CD4-positive, alpha-beta T cell (primary cell): ENCODE results near the gene ANKRD35. TPM values are rescaled to one million over a fixed set of nuclear protein-coding genes. Genes with fewer than 3 reads are reported as not detected.

Experiments
- ATAC-seq: fragments of 200-7000 bp; cut with Tn5 transposase; one replicate; pipeline ENCODE4 v1.10.0; 2022; ENCODE audit warnings: mild to moderate bottlenecking; ENCODE audit not compliant: poor library complexity
- CTCF ChIA-PET: fragments of 350-600 bp; sonication (Branson Sonifier 250); formaldehyde crosslinking; loops from one replicate; lab custom pipeline; 2021; ENCODE audit warnings: antibody characterized with exemption, inconsistent platforms; lab: Charles Lee
- POLR2A ChIA-PET: fragments of 350-600 bp; sonication (Branson Sonifier 250); formaldehyde crosslinking; loops from one replicate; lab custom pipeline; 2021; ENCODE audit warnings: antibody characterized with exemption, inconsistent platforms; lab: Charles Lee
- DNase-seq, 14 experiments: peaks; one replicate each; pipeline ENCODE4 v3.0.0-alpha.2; 2013 to 2020; ENCODE audit warnings: mixed read lengths in 2 of 14
- H3K27ac ChIP-seq, 2 donors: one replicate each; pipeline versions ENCODE4 v1.5.1 to v1.7.0; 2013; ENCODE audit warnings: low read length in 2 of 2, low read depth in 1 of 2, mild to moderate bottlenecking in 1 of 2
- H3K27me3 ChIP-seq, 2 experiments: 1 replicate in 1 of 2; 2 replicates in 1 of 2; pipeline versions ENCODE4 v1.6.1 to v1.7.0; 2013; ENCODE audit warnings: low read length in 2 of 2, control low read depth in 1 of 2, mild to moderate bottlenecking in 1 of 2, moderate library complexity in 1 of 2; ENCODE audit not compliant: insufficient read depth in 2 of 2, control insufficient read depth in 1 of 2
- H3K36me3 ChIP-seq: one replicate; pipeline ENCODE4 v1.6.1; 2013; ENCODE audit warnings: low read length, control low read depth; ENCODE audit not compliant: insufficient read depth
- H3K4me1 ChIP-seq: one replicate; pipeline ENCODE4 v1.6.1; 2013; ENCODE audit warnings: low read length, control low read depth; ENCODE audit not compliant: insufficient read depth
- H3K4me3 ChIP-seq: one replicate; pipeline ENCODE4 v1.5.1; 2013; ENCODE audit warnings: mild to moderate bottlenecking, low read length, moderate library complexity
- H3K9me3 ChIP-seq, 2 experiments: 1 replicate in 1 of 2; 2 replicates in 1 of 2; pipeline versions ENCODE4 v1.6.1 to v1.7.0; 2013; ENCODE audit warnings: low read length in 2 of 2, mild to moderate bottlenecking in 2 of 2, control low read depth in 1 of 2, moderate library complexity in 1 of 2; ENCODE audit not compliant: control insufficient read depth in 1 of 2, insufficient read depth in 1 of 2
- H3K27ac Mint-ChIP-seq: one replicate; pipeline ENCODE4 v1.8.0; 2020; ENCODE audit warnings: mixed read lengths
- H3K27me3 Mint-ChIP-seq: one replicate; pipeline ENCODE4 v1.8.0; 2021; ENCODE audit warnings: mixed read lengths
- H3K36me3 Mint-ChIP-seq: one replicate; pipeline ENCODE4 v1.8.0; 2021; ENCODE audit warnings: low read depth, mixed read lengths
- H3K4me1 Mint-ChIP-seq: one replicate; pipeline ENCODE4 v1.8.0; 2021; ENCODE audit warnings: low read depth, mixed read lengths
- H3K4me3 Mint-ChIP-seq: one replicate; pipeline ENCODE4 v1.8.0; 2020; ENCODE audit warnings: mild to moderate bottlenecking, mixed read lengths
- H3K9me3 Mint-ChIP-seq: one replicate; pipeline ENCODE4 v1.8.0; 2020; ENCODE audit warnings: mixed read lengths
- CTCF ChIP-seq: fragments of 200-600 bp; IDR thresholded peaks from one replicate; pipeline ENCODE4 v1.8.0; 2022; ENCODE audit warnings: antibody characterized with exemption, mild to moderate bottlenecking
- intact Hi-C, 2 experiments: fragments of 100-400 bp; cut with DNase I in 1 of 2; cut with micrococcal nuclease in 1 of 2; formaldehyde crosslinking; loops; one replicate each; pipeline versions ENCODE4 v1.15.1 to v1.9.0; 2023 to 2025; cut with DNase I, micrococcal nuclease
- total RNA-seq, 174 experiments: library from RNA in 2 of 174; stranded (reverse) in 2 of 174; gene quantifications; one replicate each; pipeline ENCODE4 v1.2.3 and lab custom pipeline; 2021 to 2026

Gene ANKRD35
- total RNA-seq, 2 experiments from 2014 or later = 0.11 TPM; not detected in 1

- intact Hi-C loops = loop anchor here in 1 of 2 experiments (5.0 kb wide), 1 partner anchor 139 kb away; no protein-coding TSS in a partner anchor
- Mint-ChIP-seq H3K27me3 (no peaks in the 10 kb centered on the region), H3K27ac (peak overlapping the region; percentile 16), H3K4me3 (no peak overlapping the region), H3K4me1 (peaks cover 29% of the 10 kb centered on the region), H3K9me3 (no peaks in the 10 kb centered on the region), H3K36me3 (peaks cover 82% of the 10 kb centered on the region)
- Histone ChIP-seq H3K36me3 (peaks cover 68% of the 10 kb centered on the region), H3K4me3 (no peak overlapping the region), H3K27ac (no peak overlapping the region), H3K27me3 (no peaks in the 10 kb centered on the region), H3K9me3 (no peaks in the 10 kb centered on the region), H3K4me1 (peaks cover 12% of the 10 kb centered on the region)
- no peak for TF ChIP-seq CTCF
- DNase-seq = no peak
- CTCF ChIA-PET = interaction anchor here (2.5 kb wide), 1 partner anchor 17 kb away, joined by 9 read pairs; the partner anchor contains the start of gene NUDT17
- POLR2A ChIA-PET = no interaction called here
- no peak for ATAC-seq
Observed at GRCh38 chr1:145827966-145828365, 57.7 kb downstream of the ANKRD35 start.

GRCh38 chr1:145826030-145826429, 59.6 kb downstream of the ANKRD35 start:
- Histone ChIP-seq H3K9me3 (no peaks in the 10 kb centered on the region), H3K36me3 (peaks cover 51% of the 10 kb centered on the region), H3K4me3 (no peak overlapping the region), H3K27ac (no peak overlapping the region), H3K27me3 (no peaks in the 10 kb centered on the region), H3K4me1 (peaks cover 12% of the 10 kb centered on the region)
- ATAC-seq (no peak), DNase-seq (no peak)
- Mint-ChIP-seq H3K36me3 (peaks cover 66% of the 10 kb centered on the region), H3K9me3 (no peaks in the 10 kb centered on the region), H3K4me1 (peaks cover 29% of the 10 kb centered on the region), H3K4me3 (peak overlapping the region; percentile 96), H3K27ac (peak overlapping the region; percentile 66), H3K27me3 (no peaks in the 10 kb centered on the region)
- POLR2A ChIA-PET = interaction anchor here (1.6 to 4.0 kb wide), 3 partner anchors 19 to 102 kb away, joined by 8 to 37 read pairs (median 26); partner anchors contain the start of genes NUDT17, PIAS3 and RBM8A
- CTCF ChIA-PET = interaction anchor here (3.3 kb wide), 1 partner anchor 19 kb away, joined by 27 read pairs; the partner anchor contains the start of gene NUDT17
- TF ChIP-seq CTCF = no peak
- intact Hi-C loops = loop anchor here in 1 of 2 experiments (5.0 kb wide), 1 partner anchor 141 kb away; no protein-coding TSS in a partner anchor

- Mint-ChIP-seq H3K27ac (peak overlapping the region; percentile 91), H3K4me1 (peaks cover 29% of the 10 kb centered on the region), H3K9me3 (no peaks in the 10 kb centered on the region), H3K36me3 (peaks cover 53% of the 10 kb centered on the region), H3K27me3 (no peaks in the 10 kb centered on the region), H3K4me3 (peak overlapping the region; percentile 96)
- H3K27me3 ChIP-seq = no peaks in the 10 kb centered on the region
- DNase-seq (peak in 2 of 14 experiments; percentile 2 to 16), ATAC-seq (no peak)
- ChIA-PET CTCF (interaction anchor here (3.3 kb wide), 1 partner anchor 21 kb away, joined by 27 read pairs; the partner anchor contains the start of gene NUDT17), POLR2A (interaction anchor here (1.0 to 4.0 kb wide), 17 partner anchors 9 to 399 kb away, joined by 3 to 37 read pairs (median 5); partner anchors contain the start of genes ANKRD34A, LIX1L, NBPF20 and NUDT17)
- peak overlapping the region; percentile 74 for H3K4me3 ChIP-seq
- H3K36me3 ChIP-seq = peaks cover 36% of the 10 kb centered on the region
- H3K9me3 ChIP-seq = no peaks in the 10 kb centered on the region
- intact Hi-C loops = no loop called here
- H3K27ac ChIP-seq = peak overlapping the region; percentile 78 to 81
- TF ChIP-seq CTCF = no peak
- peaks cover 12% of the 10 kb centered on the region for H3K4me1 ChIP-seq
Observed at GRCh38 chr1:145824499-145824842, 61.2 kb downstream of the ANKRD35 start.
